Esophagus muscularis mucosa (tissue), 4 donors: Measurements from ENCODE around the gene AGTPBP1. TPM values are rescaled to one million over a fixed set of nuclear protein-coding genes. Genes with fewer than 3 reads are reported as not detected.

Experiments
- DNase-seq: peaks from one replicate; pipeline ENCODE4 v3.0.0-alpha.2; 2017; ENCODE audit errors: extremely low spot score
- H3K27ac ChIP-seq, 4 donors: fragments of 200-600 bp; sonication (generic); replicated peaks in 1 of 4; 1 replicate in 3 of 4; 2 replicates in 1 of 4; pipeline ENCODE4 v1.5.1; 2016 to 2019; ENCODE audit warnings: mild to moderate bottlenecking in 1 of 4
- H3K27me3 ChIP-seq, 4 donors: fragments of 200-600 bp; sonication (generic); one replicate each; pipeline versions ENCODE4 v1.5.1 to v1.6.0; 2016 to 2019
- H3K36me3 ChIP-seq, 4 donors: fragments of 200-600 bp; sonication (generic); one replicate each; pipeline ENCODE4 v1.5.1; 2016 to 2019
- H3K4me1 ChIP-seq, 4 donors: fragments of 200-600 bp; sonication (generic); one replicate each; pipeline ENCODE4 v1.5.1; 2016 to 2019
- H3K4me3 ChIP-seq, 4 donors: fragments of 200-600 bp; sonication (generic); 1 replicate in 2 of 4; 2 replicates in 2 of 4; pipeline ENCODE4 v1.5.1; 2016 to 2019; ENCODE audit warnings: mild to moderate bottlenecking in 4 of 4, moderate library complexity in 1 of 4
- H3K9me3 ChIP-seq, 4 donors: fragments of 200-600 bp; sonication (generic); 1 replicate in 3 of 4; 2 replicates in 1 of 4; pipeline ENCODE4 v1.5.1; 2016 to 2019
- EP300 ChIP-seq: sonication (generic); formaldehyde crosslinking; IDR thresholded peaks from one replicate; pipeline ENCODE4 v1.6.1; 2017; ENCODE audit warnings: antibody characterized with exemption
- POLR2A ChIP-seq: fragments of 450-650 bp; IDR thresholded peaks from one replicate; pipeline ENCODE4 v1.6.1; 2017; ENCODE audit warnings: antibody characterized with exemption, moderate library complexity, mild to moderate bottlenecking, low read depth
- POLR2AphosphoS5 ChIP-seq, 2 donors: sonication (generic); formaldehyde crosslinking; IDR thresholded peaks; one replicate each; pipeline ENCODE4 v1.6.1; 2017; ENCODE audit warnings: antibody characterized with exemption in 2 of 2
- WGBS: methylation state at CpG from one replicate; pipeline ENCODE4 v1.1.5; 2018; 5-methylcytosine and 5-hydroxymethylcytosine counted together
- intact Hi-C: fragments of 100-400 bp; cut with DNase I; formaldehyde crosslinking; loops from one replicate; pipeline ENCODE4 v1.15.1; 2023
- total RNA-seq, 4 donors: library from RNA; depleted of rRNA; stranded (reverse); fragments of >200 nt; gene quantifications; one replicate each; pipeline versions ENCODE4 v1.1.0 to v1.2.1, GENCODE V29; 2016
- TF ChIP-seq, protein P1 (sequence below), 3 experiments: fragments of 200-600 bp in 2 of 3; fragments of 450-650 bp in 1 of 3; sonication (generic) in 2 of 3; IDR thresholded peaks; one replicate each; pipeline ENCODE4 v1.5.1; 2017 to 2019; ENCODE audit warnings: antibody characterized with exemption in 3 of 3, mild to moderate bottlenecking in 2 of 3, moderate library complexity in 1 of 3

AGTPBP1 gene
- total RNA-seq, 4 donors from 2014 or later, result 15.9 to 25.3 (median 24.1) TPM

DNA sequence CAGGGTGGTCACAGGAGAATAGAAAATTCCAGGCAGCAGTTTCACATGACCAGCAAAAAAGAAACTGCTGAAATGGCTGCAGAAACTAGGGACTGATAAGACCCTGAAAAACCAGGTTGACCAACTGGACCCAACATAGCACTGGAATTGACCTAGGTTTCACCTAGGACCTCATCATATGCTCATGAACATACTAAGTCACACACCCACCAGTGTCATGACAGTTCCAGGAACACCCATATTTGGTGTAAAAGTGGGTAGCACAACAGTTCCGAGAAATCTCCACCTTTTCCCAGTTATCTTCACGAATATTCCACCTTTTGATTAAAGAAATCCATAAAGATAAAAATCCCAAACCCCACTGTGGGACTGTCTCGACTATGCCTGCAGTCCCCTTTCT lies 182.2 kb downstream of the AGTPBP1 start:
- intact Hi-C loops, result no loop called here
- no peaks in the 10 kb centered on the region for H3K9me3 ChIP-seq
- no peak for TF ChIP-seq POLR2AphosphoS5 (IDR thresholded peaks at IDR 0.05)
- TF ChIP-seq POLR2A, result no peak
- TF ChIP-seq, protein P1, sequence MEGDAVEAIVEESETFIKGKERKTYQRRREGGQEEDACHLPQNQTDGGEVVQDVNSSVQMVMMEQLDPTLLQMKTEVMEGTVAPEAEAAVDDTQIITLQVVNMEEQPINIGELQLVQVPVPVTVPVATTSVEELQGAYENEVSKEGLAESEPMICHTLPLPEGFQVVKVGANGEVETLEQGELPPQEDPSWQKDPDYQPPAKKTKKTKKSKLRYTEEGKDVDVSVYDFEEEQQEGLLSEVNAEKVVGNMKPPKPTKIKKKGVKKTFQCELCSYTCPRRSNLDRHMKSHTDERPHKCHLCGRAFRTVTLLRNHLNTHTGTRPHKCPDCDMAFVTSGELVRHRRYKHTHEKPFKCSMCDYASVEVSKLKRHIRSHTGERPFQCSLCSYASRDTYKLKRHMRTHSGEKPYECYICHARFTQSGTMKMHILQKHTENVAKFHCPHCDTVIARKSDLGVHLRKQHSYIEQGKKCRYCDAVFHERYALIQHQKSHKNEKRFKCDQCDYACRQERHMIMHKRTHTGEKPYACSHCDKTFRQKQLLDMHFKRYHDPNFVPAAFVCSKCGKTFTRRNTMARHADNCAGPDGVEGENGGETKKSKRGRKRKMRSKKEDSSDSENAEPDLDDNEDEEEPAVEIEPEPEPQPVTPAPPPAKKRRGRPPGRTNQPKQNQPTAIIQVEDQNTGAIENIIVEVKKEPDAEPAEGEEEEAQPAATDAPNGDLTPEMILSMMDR (IDR thresholded peaks at IDR 0.05), result no peak
- no peak for TF ChIP-seq EP300
- no peaks in the 10 kb centered on the region for H3K4me1 ChIP-seq
- no peak overlapping the region for H3K4me3 ChIP-seq
- H3K27ac ChIP-seq, result no peak overlapping the region
- no peak for DNase-seq
- WGBS, result 94% methylated on average over 3 of the region's 3 CpGs
- no peaks in the 10 kb centered on the region for H3K27me3 ChIP-seq
- peaks cover 0 to 9% (median 0%) of the 10 kb centered on the region in 4 donors for H3K36me3 ChIP-seq

DNA sequence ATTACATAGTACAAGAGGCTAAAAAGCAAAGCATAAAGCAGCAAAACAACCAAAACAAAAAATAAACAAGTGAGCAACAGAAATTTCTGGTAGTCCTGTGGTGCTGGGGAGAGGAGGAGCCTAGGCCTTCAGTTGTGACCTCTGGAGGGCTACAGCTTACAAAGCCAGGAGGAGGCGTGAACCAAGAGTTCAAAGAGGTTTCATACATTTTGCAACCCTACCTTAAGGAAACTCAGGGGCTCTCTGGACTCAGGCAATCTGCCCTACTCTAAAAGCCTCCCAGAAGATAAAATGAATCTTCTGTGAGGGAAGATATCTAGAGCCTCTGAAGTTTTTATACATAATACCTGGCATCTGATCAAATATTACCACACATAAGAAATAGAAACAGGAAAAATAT lies 187.4 kb downstream of the AGTPBP1 start:
- TF ChIP-seq POLR2A (no peak), POLR2AphosphoS5 (IDR thresholded peaks at IDR 0.05) (no peak)
- H3K9me3 ChIP-seq, result no peaks in the 10 kb centered on the region
- no peak overlapping the region for H3K4me3 ChIP-seq
- H3K27ac ChIP-seq, result no peak overlapping the region
- H3K36me3 ChIP-seq, result no peaks in the 10 kb centered on the region
- no peaks in the 10 kb centered on the region for H3K27me3 ChIP-seq
- intact Hi-C loops, result no loop called here
- DNase-seq, result no peak
- 91% methylated on average over 1 of the region's 1 CpG for WGBS
- no peaks in the 10 kb centered on the region for H3K4me1 ChIP-seq

DNA sequence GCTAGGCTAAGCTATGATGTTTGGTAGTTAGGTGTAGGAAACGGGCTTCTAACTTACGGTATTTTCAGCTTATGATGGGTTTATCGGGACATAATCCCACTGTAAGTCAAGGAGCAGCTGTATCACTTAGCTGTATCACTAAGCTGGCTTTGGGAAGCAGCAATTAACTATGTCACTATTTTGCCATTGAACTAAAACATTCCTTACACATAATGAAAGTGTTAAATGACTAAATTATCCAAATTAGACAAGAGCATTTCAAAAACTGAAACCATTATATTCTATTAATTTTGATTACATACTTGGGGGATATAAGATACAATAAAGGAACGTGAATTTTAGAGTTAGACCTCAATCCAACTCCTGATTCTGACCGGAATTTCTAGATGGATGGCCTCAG lies 188.3 kb downstream of the AGTPBP1 start:
- H3K36me3 ChIP-seq, result no peaks in the 10 kb centered on the region
- TF ChIP-seq POLR2A (no peak), POLR2AphosphoS5 (IDR thresholded peaks at IDR 0.05) (no peak), EP300 (no peak)
- TF ChIP-seq, protein P1 (IDR thresholded peaks at IDR 0.05), result no peak
- 97% methylated on average over 5 of the region's 5 CpGs for WGBS

DNA sequence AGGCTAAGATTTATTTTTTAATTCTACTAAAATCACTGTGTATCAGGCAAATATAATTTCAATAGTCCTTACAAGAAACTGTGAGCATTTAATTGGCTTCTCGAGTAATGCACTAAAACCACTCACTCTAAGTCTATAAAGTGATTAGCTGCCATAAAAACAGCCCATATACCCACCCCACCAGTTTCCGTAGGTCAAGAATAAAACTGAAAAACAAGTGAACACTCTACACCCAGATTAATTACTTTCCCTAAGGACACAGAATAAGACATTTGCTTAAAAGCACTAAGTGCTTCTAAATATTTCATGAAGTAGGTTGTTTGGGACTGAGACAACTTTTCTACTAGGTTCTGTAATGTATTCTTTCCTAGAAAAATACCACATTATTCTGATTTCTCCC lies 194.2 kb downstream of the AGTPBP1 start:
- no peak for DNase-seq
- H3K4me1 ChIP-seq, result no peaks in the 10 kb centered on the region
- H3K36me3 ChIP-seq, result no peaks in the 10 kb centered on the region
- TF ChIP-seq EP300, result no peak
- TF ChIP-seq POLR2AphosphoS5 (IDR thresholded peaks at IDR 0.05), result no peak
- TF ChIP-seq POLR2A, result no peak
- TF ChIP-seq, protein P1 (IDR thresholded peaks at IDR 0.05), result no peak
- H3K27me3 ChIP-seq, result no peaks in the 10 kb centered on the region
- H3K4me3 ChIP-seq, result no peak overlapping the region
- 94% methylated on average over 2 of the region's 2 CpGs for WGBS
- intact Hi-C loops, result no loop called here
- H3K9me3 ChIP-seq, result no peaks in the 10 kb centered on the region
- H3K27ac ChIP-seq, result no peak overlapping the region

More for the DNA sequence above, 188.3 kb downstream of the AGTPBP1 start:
- Histone ChIP-seq H3K9me3 (no peaks in the 10 kb centered on the region), H3K4me1 (no peaks in the 10 kb centered on the region), H3K27me3 (no peaks in the 10 kb centered on the region), H3K27ac (no peak overlapping the region), H3K4me3 (no peak overlapping the region)
- intact Hi-C loops, result no loop called here
- no peak for DNase-seq

DNA sequence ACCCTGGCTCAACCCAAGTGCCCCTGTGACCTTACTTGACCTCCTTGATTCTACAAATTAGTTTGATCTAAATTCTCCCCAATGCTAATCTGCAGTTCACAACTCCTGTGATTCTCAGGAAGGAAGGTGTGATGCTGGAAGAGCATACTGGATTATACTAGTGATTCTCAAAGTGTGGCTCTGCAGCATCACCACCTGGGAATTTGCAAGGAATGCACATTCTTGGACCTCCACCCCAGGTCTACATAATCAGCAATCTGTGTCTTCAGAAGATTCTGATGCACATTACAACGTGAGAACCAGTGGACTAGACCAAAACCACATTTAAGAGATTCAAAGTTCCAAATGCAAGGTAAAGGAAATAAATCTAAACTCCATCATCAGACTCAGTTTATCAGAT lies 198.6 kb downstream of the AGTPBP1 start:
- H3K4me3 ChIP-seq, result no peak overlapping the region
- H3K27me3 ChIP-seq, result no peaks in the 10 kb centered on the region
- 89% methylated on average over 1 of the region's 1 CpG for WGBS
- no peaks in the 10 kb centered on the region for H3K36me3 ChIP-seq
- no peak overlapping the region for H3K27ac ChIP-seq
- H3K9me3 ChIP-seq, result no peaks in the 10 kb centered on the region
- DNase-seq, result no peak
- intact Hi-C loops, result no loop called here
- no peaks in the 10 kb centered on the region for H3K4me1 ChIP-seq
- TF ChIP-seq, protein P1 (IDR thresholded peaks at IDR 0.05), result no peak
